HG03039 (cell line): Measurements from ENCODE around the gene KRT6B.
"Not testable (repeated sequence)": the region's sequence is repeated elsewhere in the genome, so short reads cannot be mapped to it uniquely, and the experiment has no call there.

Experiments used
- ATAC-seq: cut with Tn5 transposase; IDR thresholded peaks from one replicate; pipeline ENCODE4 v1.9.1; 2021; ENCODE audit warnings: mild to moderate bottlenecking, moderate library complexity; ENCODE audit not compliant: unreplicated experiment

The KRT6B gene

DNA sequence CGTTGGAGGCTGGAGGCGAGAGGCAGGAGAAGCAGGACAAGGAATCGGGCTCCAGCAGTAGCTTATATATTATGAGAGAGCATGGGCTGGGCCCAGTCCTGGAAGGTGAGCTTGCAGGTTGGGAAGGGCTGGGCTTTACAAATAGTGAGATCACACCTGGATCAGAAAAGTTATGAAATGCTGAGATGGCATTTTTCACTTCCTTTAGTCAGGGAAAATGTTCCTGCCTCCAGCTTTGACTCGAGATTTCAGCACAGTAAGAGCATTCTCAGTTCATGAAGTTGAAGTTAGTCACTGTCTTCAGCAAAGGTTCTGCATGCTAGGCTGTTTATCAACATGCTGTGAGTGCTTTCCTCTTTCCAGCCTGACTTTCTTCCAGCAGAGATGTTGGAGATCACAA lies 21.8 kb upstream of the KRT6B start, which contains the start of gene KRT6C:
Gene KRT6C, minus strand, starts transcription at position 38 of the 400 bp plus-strand sequence. CDS start 68 bp downstream, outside the sequence.
- ATAC-seq = no peak

- ATAC-seq = no peak
Observed at GRCh38 chr12:52469853-52470252, 17.9 kb upstream of the KRT6B start.

GRCh38 chr12:52464897-52465296 lies 13.0 kb upstream of the KRT6B start:
- no peak for ATAC-seq

- ATAC-seq = no peak
Observed at GRCh38 chr12:52461693-52462092, 9.7 kb upstream of the KRT6B start.

DNA sequence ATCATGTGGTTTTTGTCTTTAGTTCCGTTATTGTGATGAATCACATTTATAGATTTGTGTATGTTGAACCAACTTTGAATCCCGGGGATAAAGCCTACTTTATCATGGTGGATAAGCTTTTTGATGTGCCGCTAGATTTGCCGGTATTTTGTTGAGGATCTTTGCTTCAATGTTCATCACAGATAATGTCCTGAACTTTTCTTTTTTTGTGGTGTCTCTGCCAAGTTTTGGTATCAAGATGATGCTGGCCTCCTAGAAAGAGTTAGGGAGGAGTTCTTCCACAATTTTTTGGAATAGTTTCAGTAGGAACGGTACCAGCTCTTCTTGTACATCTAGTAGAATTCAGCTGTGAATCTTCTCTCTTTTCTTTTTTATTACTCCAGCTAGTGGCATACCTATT lies 6.9 kb upstream of the KRT6B start:
- ATAC-seq = no peak

DNA sequence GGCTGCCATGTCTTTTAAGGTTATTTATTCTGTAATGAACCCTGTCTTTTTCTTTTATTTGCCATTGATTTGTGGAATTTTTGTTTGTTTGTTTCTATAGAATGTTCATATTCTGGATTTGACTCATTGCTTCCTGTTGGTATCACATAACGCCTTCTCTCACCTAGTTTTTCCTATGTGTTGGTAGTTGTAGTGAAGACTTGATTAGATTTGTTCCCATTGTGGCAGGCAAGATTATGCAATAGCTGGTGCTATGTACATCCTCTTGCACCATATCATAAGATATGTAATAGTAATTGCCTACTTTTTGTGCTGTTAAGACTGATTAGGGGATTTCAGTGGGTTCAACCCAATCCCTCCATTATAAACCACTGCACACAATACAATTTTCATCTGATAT lies 3.9 kb upstream of the KRT6B start:
- no peak for ATAC-seq

DNA sequence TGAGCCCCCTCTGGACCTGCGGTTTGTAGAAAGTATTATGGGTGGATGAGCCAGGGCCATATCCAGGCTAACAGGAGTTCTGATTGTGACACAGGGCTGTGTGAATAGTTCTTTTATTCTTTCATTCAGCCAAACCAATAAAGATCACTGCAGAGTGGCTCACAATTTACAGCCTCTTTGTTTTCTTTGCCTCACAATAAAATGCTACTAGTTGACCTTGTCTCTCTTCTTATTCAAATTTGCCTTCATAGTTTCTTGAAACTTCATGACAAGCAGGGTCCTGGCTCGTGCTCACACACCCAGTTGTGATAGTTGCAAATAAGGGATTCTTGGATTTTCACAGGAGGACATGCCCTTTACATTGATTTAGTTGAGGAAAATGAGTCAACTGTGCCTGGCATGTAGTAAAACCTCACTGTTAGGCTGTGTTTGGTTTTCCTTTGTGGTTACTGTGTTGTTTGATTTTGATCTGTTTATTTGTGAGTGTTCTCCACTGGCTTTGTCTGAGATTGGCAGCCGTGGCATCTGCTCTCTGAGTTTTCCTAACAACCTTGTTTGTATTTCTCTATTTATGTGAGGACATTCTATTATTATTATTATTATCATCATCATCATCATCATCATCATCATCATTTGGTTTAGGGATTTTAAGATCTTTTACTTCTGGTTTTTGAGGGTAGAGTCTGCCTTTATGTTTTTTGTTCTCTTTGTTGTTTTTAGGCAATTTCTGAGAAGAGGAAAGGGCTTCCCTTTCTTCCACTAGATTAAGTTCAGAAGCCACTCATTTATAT lies 2.7 kb upstream of the KRT6B start:
- no peak for ATAC-seq

DNA sequence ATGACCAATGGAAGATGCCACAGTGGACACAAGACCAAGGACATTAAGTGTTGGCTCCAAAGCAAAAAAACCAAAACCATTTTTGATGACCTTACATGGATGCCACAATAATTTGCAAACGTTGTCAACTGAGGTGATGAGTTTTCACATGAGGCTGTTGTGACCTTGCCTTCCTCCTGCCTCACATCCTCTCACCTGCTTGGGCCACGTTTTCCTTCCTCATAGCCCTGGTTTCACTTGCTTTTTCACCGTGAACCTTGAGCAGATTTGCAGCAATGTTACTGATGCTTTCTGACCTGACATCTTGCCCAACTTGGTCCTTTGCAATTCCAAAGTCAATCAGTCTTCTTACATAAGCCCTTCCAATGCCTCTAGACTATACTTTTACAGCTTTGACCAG lies 3.7 kb downstream of the KRT6B start:
- no peak for ATAC-seq

DNA sequence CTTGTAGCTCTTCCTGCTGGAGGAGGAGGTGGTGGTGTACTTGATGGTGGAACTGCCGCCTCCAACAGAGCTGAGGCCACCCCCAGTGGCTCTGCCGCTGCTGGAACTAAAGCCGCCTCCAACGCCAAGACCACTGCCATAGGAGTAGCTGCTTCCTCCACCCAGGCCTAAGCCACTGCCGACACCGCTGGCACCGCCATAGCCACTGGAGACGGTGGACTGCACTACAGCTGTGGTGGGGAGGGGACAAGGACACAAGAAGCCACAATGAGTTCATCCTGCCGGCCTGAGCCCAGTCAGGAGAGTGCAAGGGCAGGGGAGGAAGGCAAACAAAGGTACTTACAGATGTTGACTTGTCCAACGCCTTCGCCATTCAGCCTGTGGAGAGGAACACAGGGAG lies 4.8 kb downstream of the KRT6B start:
- ATAC-seq = not testable (repeated sequence)

GRCh38 chr12:52446367-52447045 lies 5.4 kb downstream of the KRT6B start:
- ATAC-seq = no peak

GRCh38 chr12:52445876-52446275 lies 6.1 kb downstream of the KRT6B start:
- ATAC-seq = no peak

DNA sequence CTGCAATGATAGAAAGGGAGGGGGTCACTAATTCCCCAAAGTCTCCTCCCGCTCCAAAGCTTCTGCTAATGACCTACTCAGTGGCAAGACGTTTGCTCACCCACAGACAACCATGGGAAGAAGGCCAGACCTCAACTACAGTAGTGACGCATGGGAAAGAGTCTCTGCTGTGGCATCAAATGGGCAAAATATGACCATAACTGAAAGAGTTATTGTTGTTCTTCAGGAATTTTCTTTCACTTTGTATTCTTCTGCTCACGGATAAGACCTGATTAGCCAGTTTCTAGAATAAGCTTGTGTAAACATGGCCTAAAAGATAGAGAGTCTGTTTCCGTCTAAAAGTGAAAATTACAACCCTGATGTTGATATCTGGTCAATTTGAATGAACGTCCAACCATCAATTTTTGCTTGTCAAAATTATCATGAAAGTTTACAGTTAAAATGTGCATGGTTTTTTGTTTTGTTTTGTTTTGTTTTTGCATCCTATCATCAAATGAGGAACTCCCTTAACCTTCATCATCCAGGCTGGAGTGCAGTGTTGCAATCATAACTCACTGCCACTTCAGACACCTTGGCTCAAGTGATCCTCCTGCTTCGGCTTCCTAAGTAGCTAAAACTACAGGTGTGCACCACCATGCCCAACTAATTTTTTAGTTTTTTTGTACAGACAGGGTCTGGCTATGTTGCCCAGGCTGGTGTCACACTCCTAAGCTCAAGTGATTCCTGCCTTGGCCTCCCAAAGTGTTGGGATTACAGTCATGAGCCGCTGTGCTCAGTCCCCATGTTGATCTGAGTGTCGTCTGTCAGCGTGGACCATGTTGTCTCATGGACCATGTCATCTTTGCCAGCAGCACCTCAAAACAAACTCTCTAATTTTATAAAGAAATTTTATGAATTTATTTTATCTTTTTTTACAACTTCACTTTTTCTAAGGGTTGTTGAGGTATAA lies 7.0 kb downstream of the KRT6B start:
- ATAC-seq = no peak

DNA sequence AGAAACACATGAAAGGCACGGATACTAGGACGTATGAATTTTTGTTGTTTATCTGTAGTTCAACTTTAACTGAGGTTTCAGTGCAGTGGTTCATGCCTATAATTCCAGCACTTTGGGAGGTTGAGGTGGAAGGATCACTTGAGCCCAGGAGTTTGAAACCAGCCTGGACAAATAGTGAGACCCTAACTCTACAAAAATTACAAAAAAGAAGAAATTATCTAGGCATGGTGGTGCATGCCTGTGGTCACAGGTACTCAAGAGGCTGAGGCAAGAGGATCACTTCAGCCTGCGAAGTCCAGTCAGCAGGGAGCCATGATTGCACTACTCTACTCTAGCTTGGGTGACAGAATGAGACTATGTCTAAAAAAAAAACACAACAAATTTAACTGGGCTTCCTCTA lies 8.0 kb downstream of the KRT6B start:
- no peak for ATAC-seq

GRCh38 chr12:52442600-52443061 lies 9.3 kb downstream of the KRT6B start:
- no peak for ATAC-seq

- ATAC-seq = no peak
Observed at GRCh38 chr12:52441320-52441911, 10.5 kb downstream of the KRT6B start.

GRCh38 chr12:52440821-52441319 lies 11.1 kb downstream of the KRT6B start:
- no peak for ATAC-seq

DNA sequence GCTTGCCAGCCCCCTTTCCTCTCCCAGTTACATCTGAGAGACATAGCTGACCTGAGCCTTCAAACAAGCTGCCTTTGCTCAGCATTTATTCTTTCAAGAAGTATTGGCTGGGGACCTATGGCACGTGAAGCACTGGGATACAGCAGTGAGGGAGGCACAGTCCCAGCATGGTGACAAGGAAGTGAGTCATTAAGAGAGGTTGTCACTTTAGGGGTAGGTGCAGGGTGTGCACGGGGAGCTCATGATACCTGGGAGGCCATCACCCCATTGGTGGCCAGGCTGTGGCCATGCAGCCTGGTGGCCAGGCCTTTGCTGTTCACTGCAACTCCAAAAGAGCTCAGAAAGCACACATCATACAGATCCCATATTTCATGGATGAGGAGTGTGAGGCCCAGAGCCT lies 12.1 kb downstream of the KRT6B start:
- no peak for ATAC-seq

GRCh38 chr12:52439420-52439819 lies 12.5 kb downstream of the KRT6B start:
- ATAC-seq = no peak

DNA sequence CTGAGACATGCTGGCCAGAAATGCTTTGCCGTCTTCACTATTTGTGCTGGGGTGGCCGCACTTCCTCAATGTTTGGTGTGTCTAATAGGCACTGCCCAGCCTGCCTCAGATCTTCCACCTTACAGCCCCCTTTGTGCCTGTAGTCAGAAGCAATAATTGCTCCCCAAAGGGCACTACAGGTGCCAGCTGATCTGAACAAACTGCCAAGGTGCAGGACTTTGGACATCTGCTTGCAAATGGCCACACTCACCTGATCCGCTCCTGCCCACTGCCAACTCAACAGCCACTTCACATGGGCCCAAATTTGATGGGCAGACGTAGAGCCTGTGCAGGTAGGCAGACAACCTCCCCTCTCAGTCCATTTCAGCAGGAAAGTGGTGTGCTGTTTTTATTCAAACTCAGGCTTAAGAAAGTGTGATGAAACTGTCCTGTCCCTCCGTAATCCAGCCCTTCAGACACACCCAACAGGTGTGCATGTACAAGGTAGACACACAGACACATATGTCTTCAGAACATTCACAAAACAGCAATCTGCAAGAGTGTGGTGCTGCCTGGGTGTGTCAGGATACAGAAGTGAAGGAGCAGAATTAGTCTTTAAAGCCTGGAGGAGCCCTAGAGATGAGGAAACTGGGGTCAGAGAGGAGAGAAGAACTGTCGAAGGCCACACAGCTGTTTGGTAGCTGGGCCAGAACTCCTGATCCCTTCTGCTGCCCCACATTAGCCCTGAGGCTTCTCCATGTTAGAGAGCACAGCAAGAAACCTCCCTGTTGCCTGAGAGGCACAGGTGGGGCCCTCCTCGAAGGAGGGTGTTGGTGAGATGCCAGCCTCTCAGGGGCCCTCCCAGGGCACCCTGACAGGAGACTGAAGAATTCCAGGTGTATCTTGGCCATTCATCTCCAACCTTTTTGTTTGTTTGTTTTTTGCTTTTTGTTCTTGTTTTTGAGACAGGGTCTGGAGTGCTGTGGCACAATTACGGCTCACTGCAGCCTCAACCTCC lies 13.3 kb downstream of the KRT6B start:
- ATAC-seq = no peak
